ENCODE measurements around the gene CACNG3.

Gene CACNG3

DNA sequence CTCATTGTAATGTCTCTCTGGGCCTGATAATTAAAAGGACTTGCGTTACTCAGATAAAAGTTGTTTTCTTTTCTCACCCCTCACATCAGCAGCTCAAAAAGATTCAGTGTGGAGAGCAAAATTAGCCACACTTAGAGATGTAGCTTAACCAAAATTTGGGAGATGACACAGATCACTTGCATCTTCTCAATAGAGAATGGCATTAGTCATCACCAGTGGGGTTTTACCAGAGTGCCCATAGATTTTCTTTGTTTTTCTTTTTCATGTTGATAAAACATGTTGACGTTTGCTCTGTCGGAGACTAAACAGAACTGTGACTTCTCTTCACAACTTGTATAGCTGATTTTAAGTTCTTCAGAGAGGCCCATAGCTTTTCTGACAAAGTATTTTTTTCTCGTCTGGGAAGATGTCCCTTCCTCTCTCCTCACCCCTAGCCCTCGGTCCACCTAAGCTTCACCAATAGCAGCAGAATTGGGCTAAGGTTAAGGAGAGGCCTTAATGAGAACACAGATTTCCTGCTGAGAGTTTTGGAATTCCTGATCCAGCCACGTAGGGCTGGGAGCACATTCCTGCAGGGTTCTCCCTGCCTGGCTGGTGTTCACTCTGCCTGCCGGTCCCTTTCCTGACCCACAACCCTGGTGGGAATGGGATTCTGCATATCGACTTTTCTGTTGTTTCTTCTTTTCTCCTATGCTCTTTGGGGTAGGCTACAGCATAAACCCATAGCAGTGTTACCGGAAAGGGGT is 92.6 kb downstream of the CACNG3 start:
- no peak overlapping the region for H3K4me3 ChIP-seq (ENCODE audit: low read depth, low read length)
- TF ChIP-seq, protein P1, sequence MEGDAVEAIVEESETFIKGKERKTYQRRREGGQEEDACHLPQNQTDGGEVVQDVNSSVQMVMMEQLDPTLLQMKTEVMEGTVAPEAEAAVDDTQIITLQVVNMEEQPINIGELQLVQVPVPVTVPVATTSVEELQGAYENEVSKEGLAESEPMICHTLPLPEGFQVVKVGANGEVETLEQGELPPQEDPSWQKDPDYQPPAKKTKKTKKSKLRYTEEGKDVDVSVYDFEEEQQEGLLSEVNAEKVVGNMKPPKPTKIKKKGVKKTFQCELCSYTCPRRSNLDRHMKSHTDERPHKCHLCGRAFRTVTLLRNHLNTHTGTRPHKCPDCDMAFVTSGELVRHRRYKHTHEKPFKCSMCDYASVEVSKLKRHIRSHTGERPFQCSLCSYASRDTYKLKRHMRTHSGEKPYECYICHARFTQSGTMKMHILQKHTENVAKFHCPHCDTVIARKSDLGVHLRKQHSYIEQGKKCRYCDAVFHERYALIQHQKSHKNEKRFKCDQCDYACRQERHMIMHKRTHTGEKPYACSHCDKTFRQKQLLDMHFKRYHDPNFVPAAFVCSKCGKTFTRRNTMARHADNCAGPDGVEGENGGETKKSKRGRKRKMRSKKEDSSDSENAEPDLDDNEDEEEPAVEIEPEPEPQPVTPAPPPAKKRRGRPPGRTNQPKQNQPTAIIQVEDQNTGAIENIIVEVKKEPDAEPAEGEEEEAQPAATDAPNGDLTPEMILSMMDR (IDR thresholded peaks at IDR 0.05; ENCODE audit: low read depth, low read length) = no peak

DNA sequence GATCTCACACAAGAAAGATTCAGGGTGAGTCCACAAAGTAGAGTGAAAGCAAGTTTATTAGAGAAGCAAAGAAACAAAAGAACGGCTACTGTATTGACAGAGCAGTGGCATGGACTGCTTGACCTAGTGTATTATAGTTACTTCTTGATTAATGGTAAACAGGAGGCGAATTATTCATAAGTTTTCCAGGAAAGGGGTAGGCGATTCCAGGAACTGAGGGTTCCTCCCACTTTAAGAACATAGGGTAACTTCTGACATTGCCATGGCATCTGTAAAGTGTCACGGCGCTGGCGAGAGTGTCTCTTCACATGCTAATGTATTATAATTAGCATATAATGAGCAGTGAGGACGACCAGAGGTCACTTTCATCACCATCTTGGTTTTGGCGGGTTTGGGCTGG is 93.2 kb downstream of the CACNG3 start:
- TF ChIP-seq, protein P1 (IDR thresholded peaks at IDR 0.05; ENCODE audit: low read depth, low read length) = no peak
- H3K4me3 ChIP-seq (ENCODE audit: low read depth, low read length) = no peak overlapping the region

DNA sequence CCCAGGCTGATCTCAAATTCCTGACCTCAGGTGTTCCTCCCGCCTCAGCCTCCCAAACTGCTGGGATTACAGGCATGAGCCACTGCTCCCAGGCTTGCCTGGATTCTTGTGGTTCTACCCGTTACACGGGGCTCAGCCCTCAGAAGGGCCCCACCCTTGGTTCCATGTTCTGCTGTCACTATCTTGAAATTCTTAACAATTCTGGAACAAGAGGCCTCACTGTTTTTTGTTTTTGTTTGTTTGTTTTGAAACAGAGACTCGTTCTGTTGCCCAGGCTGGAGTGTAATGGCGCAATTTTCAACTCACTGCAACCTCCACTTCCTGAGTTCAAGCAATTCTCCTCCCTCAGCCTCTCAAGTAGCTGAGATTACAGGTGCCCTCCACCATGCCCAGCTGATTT is 96.6 kb downstream of the CACNG3 start:
- no peak overlapping the region for H3K4me3 ChIP-seq (ENCODE audit: low read depth, low read length)
- TF ChIP-seq, protein P1 (IDR thresholded peaks at IDR 0.05; ENCODE audit: low read depth, low read length) = no peak

DNA sequence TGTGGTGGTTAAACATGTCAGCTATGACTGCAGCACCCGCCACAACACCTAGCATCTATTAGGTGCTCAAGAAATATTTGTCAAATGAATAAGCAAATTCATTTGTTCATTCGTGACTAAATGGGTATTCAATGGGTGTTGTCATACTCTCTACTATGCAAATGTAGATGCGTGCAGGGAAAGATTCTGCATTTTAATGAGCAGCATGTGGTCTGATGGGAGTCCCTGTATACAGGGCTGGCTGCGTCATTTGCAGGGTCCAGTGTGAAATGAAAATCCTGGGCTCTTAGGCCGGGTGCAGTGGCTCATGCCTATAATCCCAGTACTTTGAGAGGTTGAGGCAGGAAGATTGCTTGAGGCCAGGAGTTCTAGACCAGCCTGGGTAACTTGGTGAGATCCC is 97.5 kb downstream of the CACNG3 start:
- H3K4me3 ChIP-seq (ENCODE audit: low read depth, low read length) = no peak overlapping the region
- TF ChIP-seq, protein P1 (IDR thresholded peaks at IDR 0.05; ENCODE audit: low read depth, low read length) = no peak

DNA sequence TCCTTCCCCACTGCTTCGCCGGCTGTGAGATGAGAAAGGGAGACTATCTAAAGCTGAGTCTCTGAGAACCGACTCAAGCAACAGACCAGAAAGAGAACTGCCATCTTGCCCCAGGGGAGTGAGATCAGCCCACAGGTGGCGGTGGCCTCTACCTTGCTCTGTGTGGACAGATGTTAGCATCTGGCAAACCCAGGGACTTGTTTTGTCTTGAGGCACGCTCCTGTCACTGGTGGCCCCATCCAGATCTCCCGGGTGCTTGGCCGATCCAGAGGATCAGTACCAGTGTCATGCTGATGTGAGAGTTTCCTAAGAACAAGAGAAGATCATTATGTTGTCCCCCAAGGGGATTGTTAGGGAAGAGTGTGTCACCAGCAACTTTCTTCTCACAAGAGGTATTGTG is 101.4 kb downstream of the CACNG3 start:
- no peak overlapping the region for H3K4me3 ChIP-seq (ENCODE audit: low read depth, low read length)
- TF ChIP-seq, protein P1 (IDR thresholded peaks at IDR 0.05; ENCODE audit: low read depth, low read length) = no peak

DNA sequence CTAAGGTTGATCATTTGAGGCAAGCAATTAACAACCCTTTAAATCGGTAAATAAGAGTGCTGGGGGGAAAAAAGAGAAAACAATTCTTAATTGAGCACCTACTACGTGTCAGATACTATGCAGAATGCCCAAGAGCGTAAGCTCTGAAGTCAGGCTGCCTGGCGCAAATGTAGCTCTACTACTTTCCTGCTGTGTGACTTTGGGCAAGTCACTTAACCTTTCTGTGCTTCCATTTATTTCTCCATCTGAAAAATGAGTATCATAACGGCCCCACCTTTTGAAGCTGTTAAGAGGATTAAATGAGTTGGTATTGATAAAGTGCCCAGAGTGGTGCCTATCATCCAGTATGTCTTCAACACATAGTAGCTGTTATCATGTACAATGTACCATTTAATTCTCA is 102.0 kb downstream of the CACNG3 start:
- H3K4me3 ChIP-seq (ENCODE audit: low read depth, low read length) = no peak overlapping the region
- TF ChIP-seq, protein P1 (IDR thresholded peaks at IDR 0.05; ENCODE audit: low read depth, low read length) = no peak

DNA sequence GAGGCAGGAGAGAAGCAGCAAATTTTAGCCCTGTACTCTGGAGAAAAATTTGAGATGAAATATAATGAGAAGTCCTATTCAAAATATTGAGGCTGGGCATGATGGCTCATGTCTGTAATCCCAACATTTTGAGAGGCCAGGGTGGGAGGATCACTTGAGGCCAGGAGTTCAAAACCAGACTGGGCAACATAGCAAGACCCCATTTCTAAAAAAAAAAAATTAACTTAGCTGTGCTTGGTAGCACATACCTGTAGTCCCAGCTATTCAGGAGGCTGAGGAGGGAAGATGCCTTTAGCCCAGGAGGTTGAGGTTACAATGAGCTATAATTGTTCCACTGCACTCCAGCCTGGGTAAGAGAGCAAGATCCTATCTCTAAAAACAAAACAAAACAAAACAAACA is 103.4 kb downstream of the CACNG3 start:
- H3K4me3 ChIP-seq (ENCODE audit: low read depth, low read length) = no peak overlapping the region
- TF ChIP-seq, protein P1 (IDR thresholded peaks at IDR 0.05; ENCODE audit: low read depth, low read length) = no peak
